GM20431 (cell line): Measurements from ENCODE around the gene CFAP206.

ENCODE experiments used
- in situ Hi-C: fragments of 300-500 bp; cut with MseI, MboI; formaldehyde crosslinking; loops from one replicate; pipeline ENCODE4 v1.15.0; 2020; ENCODE audit warnings: low sequenced_read_pairs; ENCODE audit not compliant: unreplicated experiment

Gene CFAP206, protein sequence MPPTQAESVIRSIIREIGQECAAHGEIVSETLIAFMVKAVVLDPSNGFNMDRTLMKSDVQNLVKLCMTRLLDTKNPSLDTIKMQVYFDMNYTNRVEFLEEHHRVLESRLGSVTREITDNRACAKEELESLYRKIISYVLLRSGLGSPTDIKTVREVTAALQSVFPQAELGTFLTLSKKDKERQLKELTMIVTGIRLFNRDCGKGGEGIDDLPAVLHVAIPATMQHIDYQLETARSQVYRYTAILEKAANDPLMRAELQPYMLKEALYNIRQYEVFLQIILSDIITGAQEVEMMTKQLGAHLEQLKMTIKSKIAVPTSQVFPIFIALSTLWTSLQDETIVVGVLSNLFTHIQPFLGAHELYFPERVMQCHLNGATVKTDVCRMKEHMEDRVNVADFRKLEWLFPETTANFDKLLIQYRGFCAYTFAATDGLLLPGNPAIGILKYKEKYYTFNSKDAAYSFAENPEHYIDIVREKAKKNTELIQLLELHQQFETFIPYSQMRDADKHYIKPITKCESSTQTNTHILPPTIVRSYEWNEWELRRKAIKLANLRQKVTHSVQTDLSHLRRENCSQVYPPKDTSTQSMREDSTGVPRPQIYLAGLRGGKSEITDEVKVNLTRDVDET

GRCh38 chr6:87407901-87408720 lies at the start of gene CFAP206:
Gene CFAP206, plus strand, starts transcription at chr6:87407972. Its CDS starts 1,868 bp downstream, at chr6:87409840.
- in situ Hi-C loops, result no loop called here

GRCh38 chr6:87364602-87365252 lies 43.0 kb upstream of the CFAP206 start:
- in situ Hi-C loops, result no loop called here

DNA sequence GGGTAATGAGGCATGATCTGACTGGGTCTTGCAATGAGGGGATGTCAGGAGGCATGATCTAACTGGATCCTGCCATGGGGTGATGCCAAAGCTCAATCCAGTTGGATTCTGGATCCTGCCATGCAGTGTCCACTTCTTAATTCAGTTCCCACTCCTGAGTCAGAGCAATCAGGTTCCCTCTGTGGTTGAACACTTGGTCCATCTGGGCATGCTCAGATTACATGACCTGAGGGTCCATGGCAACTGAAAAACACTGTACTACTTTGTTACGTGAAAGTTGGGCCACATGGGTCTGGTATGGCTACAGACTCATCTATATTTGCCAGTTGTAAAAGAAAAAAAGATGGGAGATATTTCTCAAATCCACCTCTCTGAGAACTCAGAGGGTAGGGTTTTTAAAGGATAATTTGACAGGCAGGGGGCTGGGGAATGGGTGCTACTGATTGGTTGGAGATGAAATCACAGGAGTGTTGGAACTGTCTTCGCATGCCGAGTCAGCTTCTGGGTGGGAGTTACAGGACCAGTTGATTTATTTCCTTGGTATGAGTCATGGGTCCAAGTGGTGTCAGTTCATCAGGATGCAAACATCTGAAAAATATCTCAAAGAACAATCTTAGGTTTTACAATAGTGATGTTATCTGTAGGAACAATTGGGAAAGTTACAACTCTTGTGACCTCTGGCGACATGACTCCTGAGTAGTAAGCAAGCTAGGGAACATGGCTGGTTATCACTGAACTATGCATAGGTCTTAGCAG lies 41.5 kb upstream of the CFAP206 start:
- in situ Hi-C loops, result no loop called here

GRCh38 chr6:87366899-87367298 lies 40.9 kb upstream of the CFAP206 start:
- in situ Hi-C loops, result no loop called here

GRCh38 chr6:87373377-87373776 lies 34.4 kb upstream of the CFAP206 start:
- in situ Hi-C loops, result no loop called here

- in situ Hi-C loops, result loop anchor here (25.0 kb wide), 1 partner anchor 238 kb away; no protein-coding TSS in a partner anchor
Observed at GRCh38 chr6:87375315-87375714, 32.5 kb upstream of the CFAP206 start.

DNA sequence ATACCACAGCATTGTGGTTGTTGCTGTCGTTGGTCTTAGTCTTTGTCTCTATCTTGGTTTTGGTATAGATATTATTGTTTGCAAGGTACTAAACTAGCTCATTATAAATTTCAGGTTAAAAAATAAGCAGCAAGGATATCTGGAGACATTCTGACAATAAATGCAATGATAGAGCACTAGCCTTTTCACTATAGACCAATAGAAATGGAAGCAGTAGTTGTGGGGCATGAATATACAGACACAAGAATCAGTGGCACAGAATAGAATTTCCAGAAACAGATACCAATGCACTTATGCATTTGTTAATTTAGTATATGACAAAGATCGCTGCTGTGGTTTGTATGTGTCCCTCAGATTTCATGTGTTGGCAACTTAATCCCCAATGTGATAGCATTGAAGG lies 31.1 kb upstream of the CFAP206 start:
- in situ Hi-C loops, result loop anchor here (25.0 kb wide), 1 partner anchor 239 kb away; no protein-coding TSS in a partner anchor

- in situ Hi-C loops, result loop anchor here (25.0 kb wide), 1 partner anchor 242 kb away; no protein-coding TSS in a partner anchor
Observed at GRCh38 chr6:87378947-87379346, 28.8 kb upstream of the CFAP206 start.

DNA sequence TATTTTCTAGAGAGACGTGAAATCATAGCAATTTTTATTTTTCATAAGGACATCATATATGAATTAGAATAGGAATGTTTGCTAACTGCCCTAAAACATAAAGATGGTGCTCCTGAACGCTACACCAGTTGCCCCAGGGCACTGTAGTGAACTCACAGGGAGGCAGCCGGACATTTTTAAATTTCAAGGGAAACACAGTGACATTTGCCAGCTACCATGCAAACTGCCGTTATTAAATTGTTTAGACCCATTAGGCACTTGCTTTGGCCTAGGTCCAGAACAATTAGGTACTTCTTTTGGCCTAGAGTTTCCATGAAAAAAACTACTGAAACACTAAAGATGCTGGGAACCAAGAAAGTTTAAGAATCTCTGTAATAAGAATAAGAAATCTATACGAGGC lies 24.9 kb upstream of the CFAP206 start:
- in situ Hi-C loops, result loop anchor here (25.0 kb wide), 1 partner anchor 246 kb away; no protein-coding TSS in a partner anchor

- in situ Hi-C loops, result loop anchor here (25.0 kb wide), 1 partner anchor 247 kb away; no protein-coding TSS in a partner anchor
Observed at GRCh38 chr6:87384038-87384437, 23.7 kb upstream of the CFAP206 start.

DNA sequence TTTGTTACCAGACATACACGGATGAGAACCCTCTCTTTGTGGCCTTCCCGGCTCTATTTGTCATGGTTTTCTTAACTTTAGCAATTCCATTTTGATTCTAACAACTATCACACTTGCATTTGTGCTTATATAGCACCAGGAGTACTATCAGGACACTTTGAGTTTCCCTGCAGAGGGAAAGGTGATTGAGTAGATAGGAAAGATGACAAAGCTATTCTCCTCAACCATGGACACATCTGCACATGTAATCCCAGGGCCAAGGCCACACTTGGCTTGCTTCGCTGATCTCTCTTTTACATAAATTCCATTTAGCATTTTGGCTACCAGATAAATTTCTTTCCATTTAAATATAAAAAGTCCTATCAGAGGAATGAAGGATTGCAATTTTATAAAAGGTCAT lies 23.3 kb upstream of the CFAP206 start:
- in situ Hi-C loops, result loop anchor here (25.0 kb wide), 1 partner anchor 247 kb away; no protein-coding TSS in a partner anchor

- in situ Hi-C loops, result loop anchor here (25.0 kb wide), 1 partner anchor 254 kb away; no protein-coding TSS in a partner anchor
Observed at GRCh38 chr6:87391334-87391733, 16.4 kb upstream of the CFAP206 start.

DNA sequence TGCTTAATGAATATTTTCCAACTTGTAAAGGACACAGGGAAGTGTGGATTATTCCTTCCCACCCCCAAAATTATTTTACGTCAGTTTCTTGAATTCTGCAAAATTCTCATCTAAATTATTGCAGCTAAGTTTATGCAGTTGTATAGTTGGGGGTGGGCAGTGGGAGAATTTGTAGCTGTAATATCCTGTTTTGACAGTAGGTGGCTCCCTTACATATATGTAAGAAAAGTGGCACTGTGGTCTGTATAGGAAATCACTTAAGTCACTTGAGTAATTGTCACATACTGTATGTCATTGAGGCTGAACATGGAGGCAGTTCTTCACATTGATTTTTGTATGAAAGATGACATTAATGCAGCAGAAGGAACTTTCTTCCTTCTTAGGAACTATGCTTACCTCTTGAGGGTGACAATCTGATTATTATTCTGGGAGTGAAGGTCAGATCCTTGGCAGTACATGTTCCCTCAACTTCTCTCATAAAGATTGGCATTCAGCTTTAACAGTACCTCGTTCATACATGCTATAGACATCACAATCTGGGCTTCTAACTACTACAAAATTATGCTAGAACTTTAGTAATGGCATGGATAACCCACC lies 14.6 kb upstream of the CFAP206 start:
- in situ Hi-C loops, result loop anchor here (25.0 kb wide), 1 partner anchor 256 kb away; no protein-coding TSS in a partner anchor

DNA sequence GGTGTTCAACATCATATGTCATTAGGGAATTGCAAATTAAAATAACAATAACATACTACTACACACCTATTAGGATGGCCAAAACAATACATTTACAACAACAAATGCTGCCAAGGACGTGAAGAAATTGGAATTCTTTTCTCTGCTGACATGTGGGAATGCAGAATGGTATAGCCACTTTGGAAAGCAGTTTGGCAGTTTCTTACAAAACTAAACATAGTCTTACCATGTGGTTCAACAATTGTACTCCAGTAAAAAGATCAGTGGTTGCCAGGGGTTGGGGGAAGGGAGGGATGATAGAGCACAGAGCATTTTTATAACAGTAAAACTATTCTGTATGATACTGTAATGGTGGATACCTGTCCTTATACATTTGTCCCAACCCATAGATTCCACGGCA lies 12.3 kb upstream of the CFAP206 start:
- in situ Hi-C loops, result loop anchor here (25.0 kb wide), 1 partner anchor 258 kb away; no protein-coding TSS in a partner anchor

- in situ Hi-C loops, result loop anchor here (25.0 kb wide), 1 partner anchor 259 kb away; no protein-coding TSS in a partner anchor
Observed at GRCh38 chr6:87396595-87397392, 11.0 kb upstream of the CFAP206 start.

- in situ Hi-C loops, result loop anchor here (25.0 kb wide), 1 partner anchor 260 kb away; no protein-coding TSS in a partner anchor
Observed at GRCh38 chr6:87397656-87398055, 10.1 kb upstream of the CFAP206 start.

DNA sequence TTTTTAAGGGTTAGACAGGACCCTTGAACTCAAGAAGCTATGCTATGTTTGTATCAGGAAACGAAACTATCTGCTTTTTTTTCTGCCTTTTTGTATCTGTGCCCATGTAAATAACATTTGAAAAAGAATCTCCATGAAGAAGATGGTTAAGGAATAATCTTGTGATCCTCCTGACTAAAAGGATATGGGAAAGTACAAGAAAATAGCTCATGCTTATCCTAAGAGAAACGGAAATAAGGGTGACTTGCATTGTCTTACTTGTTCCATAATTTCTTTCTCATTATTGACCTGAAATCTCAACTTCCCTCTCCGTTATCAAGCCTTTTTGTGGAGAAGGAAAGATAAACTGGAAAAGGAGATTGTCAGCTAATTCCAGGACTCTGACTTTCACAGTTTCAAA lies 5.9 kb upstream of the CFAP206 start:
- in situ Hi-C loops, result no loop called here

DNA sequence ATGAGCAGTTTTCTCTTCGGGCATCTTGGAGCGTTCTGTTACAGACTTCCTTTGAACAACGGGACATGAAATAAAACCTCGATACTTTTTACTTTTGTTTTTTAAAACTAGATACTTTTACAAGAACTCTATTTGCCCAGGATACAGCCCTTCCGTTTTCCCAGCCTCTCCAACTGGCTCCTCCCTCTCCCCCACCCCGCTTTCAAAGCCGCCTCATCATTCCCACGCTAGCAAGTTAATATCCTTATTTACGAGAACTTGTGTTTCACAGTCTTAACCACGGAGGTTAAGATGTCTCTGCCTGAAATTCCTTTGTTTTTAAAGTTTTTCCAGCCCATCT lies 241 bp upstream of the CFAP206 start:
- in situ Hi-C loops, result no loop called here
